ENCODE data around the gene PTGS1. TPM values are rescaled to one million over a fixed set of nuclear protein-coding genes. Genes with fewer than 3 reads are reported as not detected.

PTGS1 gene
- total and polyA plus RNA-seq, 2 of the 8 experiments (the other 6 are each of a cell fraction or from before 2014, with no cell fraction given) = 1.1 to 1.9 TPM

DNA sequence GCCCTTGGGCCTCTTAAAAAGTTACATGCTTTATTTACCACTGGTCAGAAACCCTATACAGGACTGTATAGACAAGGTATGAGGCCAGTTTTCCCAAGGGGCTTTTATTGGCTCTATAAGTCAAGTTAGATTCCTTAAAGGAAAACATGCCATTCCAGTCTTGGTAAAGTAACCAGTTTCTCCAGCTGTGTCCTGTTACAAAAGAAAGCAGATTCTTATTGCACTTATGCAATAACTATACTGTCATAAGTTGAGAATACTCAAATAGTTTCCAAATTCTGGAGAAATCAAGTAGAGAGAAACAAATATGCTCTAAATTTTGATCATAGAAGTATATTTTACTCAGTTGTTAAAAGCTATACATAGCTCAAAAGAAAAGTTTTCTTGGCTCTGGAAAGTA is 47.2 kb downstream of the PTGS1 start:
- Histone ChIP-seq H2BK12ac (ENCODE audit: low read depth, low read length) (no peak overlapping the region), H3K4ac (replicated peaks; ENCODE audit: insufficient read length, low read depth, low read length) (no peak overlapping the region), H3K9me3 (ENCODE audit: insufficient read depth in 2 of 2, low read depth in 1 of 2, low read length in 1 of 2) (peaks cover 48 to 61% of the 10 kb centered on the region in 2 experiments), H3K23ac (ENCODE audit: insufficient read length) (no peak overlapping the region), H4K20me1 (replicated peaks in 1 of 2; ENCODE audit: control insufficient read depth in 1 of 2, insufficient read depth in 2 of 2, low read length in 2 of 2) (no peaks in the 10 kb centered on the region), H3K27ac (ENCODE audit: low read depth, low read length) (no peak overlapping the region), H2BK15ac (ENCODE audit: low read length) (no peak overlapping the region), H4K5ac (ENCODE audit: insufficient read length, low read depth, low read length) (no peak overlapping the region), H2BK120ac (replicated peaks; ENCODE audit: low read depth, low read length) (no peak overlapping the region), H3K27me3 (replicated peaks in 1 of 4; ENCODE audit: control insufficient read depth in 3 of 4, extremely low read depth in 1 of 4, insufficient read depth in 3 of 4, low read length in 3 of 4) (no peaks in the 10 kb centered on the region), H2AFZ (ENCODE audit: low read length) (no peak overlapping the region), H4K91ac (replicated peaks; ENCODE audit: insufficient read length, low read length) (no peak overlapping the region), H3K4me3 (ENCODE audit: extremely low read depth in 1 of 4, insufficient read depth in 2 of 4, low read depth in 3 of 4, low read length in 4 of 4) (no peak overlapping the region), H3K79me1 (ENCODE audit: low read depth, low read length) (no peaks in the 10 kb centered on the region), H3K9ac (replicated peaks in 1 of 4; ENCODE audit: extremely low read depth in 1 of 4, low read depth in 3 of 4, low read length in 3 of 4) (no peak overlapping the region), H2AK5ac (ENCODE audit: low read depth, low read length) (no peak overlapping the region), H2BK5ac (ENCODE audit: low read depth, low read length) (no peak overlapping the region), H3K36me3 (ENCODE audit: control insufficient read depth in 2 of 4, insufficient read depth in 4 of 4, low read length in 3 of 4) (no peaks in the 10 kb centered on the region), H3K4me2 (ENCODE audit: insufficient read depth in 1 of 2, low read depth in 2 of 2, low read length in 2 of 2) (no peak overlapping the region), H3K23me2 (ENCODE audit: low read depth, low read length) (no peaks in the 10 kb centered on the region), H2BK20ac (ENCODE audit: low read length) (no peak overlapping the region), H3K79me2 (ENCODE audit: control insufficient read depth in 1 of 2, insufficient read depth in 2 of 2, low read length in 2 of 2) (no peaks in the 10 kb centered on the region), H4K8ac (ENCODE audit: extremely low read depth, insufficient read depth, low read length) (no peak overlapping the region), H3K18ac (ENCODE audit: extremely low read depth, low read length) (no peak overlapping the region), H3K56ac (replicated peaks; ENCODE audit: insufficient read length, low read depth, low read length) (no peak overlapping the region), H3K14ac (ENCODE audit: insufficient read length) (no peak overlapping the region), H3K4me1 (replicated peaks in 1 of 4; ENCODE audit: control insufficient read depth in 3 of 4, insufficient read depth in 4 of 4, low read length in 3 of 4) (no peaks in the 10 kb centered on the region)
- TF ChIP-seq, protein P1, sequence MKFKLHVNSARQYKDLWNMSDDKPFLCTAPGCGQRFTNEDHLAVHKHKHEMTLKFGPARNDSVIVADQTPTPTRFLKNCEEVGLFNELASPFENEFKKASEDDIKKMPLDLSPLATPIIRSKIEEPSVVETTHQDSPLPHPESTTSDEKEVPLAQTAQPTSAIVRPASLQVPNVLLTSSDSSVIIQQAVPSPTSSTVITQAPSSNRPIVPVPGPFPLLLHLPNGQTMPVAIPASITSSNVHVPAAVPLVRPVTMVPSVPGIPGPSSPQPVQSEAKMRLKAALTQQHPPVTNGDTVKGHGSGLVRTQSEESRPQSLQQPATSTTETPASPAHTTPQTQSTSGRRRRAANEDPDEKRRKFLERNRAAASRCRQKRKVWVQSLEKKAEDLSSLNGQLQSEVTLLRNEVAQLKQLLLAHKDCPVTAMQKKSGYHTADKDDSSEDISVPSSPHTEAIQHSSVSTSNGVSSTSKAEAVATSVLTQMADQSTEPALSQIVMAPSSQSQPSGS (IDR thresholded peaks at IDR 0.05; ENCODE audit: low read length) = no peak
- TF ChIP-seq GABPA (IDR thresholded peaks at IDR 0.05; ENCODE audit: borderline replicate concordance, insufficient read depth, low read length) (no peak), SAP30 (IDR thresholded peaks at IDR 0.05; ENCODE audit: insufficient read depth, insufficient replicate concordance, low read length) (no peak), POLR2A (IDR thresholded peaks at IDR 0.05; ENCODE audit: control extremely low read depth in 1 of 2, low read depth in 2 of 2, low read length in 2 of 2) (no peak)
- POLR2A ChIA-PET (ENCODE audit: partially characterized antibody) = no interaction called here
- FAIRE-seq (no peak), DNase-seq (ENCODE audit: low read depth in 1 of 2, low spot score in 2 of 2) (no peak)
- CTCF ChIA-PET (ENCODE audit: partially characterized antibody) = no interaction called here

All from H1 (cell line).